HG02885 (cell line): ENCODE measurements around the gene EFHB.
"Not testable (repeated sequence)": the region's sequence is repeated elsewhere in the genome, so short reads cannot be mapped to it uniquely, and the experiment has no call there.

Experiments used
- ATAC-seq: cut with Tn5 transposase; IDR thresholded peaks from one replicate; pipeline ENCODE4 v1.9.1; 2021; ENCODE audit warnings: mild to moderate bottlenecking; ENCODE audit not compliant: unreplicated experiment, poor library complexity

EFHB gene, protein sequence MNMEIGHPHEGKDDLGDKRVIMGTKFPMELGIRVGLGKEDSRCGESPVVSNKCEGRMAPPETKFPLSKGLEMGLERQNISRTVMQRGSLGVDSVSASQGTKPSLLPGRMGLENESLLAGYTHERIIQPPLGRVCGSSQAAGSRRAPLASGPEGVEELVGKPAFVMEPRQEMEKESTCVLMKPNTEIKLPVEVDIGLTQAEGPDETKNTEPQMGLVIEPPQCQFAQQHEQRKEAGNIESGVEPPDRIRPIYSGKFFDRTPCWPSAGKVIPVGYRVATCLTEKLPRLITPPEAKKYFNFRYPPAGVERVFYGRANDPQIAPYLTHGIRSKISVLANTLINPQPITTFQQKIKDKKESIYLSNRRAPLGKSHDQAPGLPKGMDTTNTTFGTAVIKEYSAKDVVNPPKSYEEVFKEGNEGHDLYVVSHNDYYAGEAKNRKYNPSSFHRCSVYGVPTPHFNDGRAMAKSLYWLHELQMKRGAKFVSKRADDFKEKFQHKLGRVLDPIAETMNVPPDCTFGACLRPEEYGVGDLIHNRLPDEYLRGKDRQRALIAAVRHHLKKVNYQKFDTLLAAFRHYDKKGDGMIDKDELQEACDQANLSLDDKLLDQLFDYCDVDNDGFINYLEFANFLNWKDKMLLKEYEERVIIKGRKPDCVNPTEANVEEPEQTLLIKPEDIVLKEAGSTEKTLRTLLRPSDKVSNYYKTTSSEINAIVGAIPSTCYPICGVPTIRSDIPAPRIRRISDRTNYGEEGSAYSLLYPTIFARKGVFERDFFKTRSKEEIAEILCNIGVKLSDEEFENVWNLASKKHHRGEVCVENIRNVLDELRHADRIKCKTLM

DNA sequence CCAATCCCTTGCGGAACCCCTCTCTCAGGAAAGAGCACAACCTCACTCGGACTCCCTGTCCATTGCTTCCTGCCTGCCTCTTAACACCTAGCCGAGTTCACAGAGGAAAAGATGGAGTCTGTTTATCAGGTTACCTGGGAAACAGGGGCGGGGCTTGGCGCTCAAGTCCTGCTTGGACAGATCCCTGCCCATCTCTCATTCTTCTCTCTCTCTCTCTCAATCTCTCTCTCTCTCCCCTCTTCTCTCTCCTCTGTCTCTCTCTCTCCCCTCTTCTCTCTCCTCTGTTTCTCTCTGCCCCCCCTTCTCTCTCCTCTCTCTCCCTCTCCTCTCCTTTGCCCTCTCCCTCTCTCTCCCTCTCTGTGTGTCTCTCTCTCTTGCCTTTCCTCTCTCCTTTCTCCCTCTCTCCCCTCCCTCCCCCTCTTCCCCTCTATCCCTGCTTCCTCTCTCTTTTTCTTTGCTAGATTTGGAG, at the start of gene EFHB:
EFHB (minus strand) TSS at position 120 of the 469 bp plus-strand sequence. CDS start 199 bp downstream, outside the sequence.
- ATAC-seq = no peak

DNA sequence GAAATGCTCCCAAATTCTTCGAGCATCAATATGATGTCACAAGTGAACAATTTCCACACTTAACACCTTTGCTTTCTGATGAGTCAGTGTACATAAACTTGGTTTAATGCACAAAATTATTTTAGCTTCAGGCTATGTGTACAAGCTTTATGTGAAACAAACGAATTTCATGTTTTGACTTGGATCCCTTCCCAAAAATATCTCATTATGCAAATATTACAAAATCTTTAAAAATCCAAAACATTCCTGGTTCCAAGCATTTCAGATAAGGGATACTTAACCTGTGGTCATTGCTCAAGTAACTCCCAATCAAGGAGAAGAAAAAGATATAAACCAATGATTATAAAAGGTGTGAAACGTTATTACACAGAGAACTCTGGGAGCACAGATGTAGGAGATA, 38.0 kb upstream of the EFHB start:
- no peak for ATAC-seq

DNA sequence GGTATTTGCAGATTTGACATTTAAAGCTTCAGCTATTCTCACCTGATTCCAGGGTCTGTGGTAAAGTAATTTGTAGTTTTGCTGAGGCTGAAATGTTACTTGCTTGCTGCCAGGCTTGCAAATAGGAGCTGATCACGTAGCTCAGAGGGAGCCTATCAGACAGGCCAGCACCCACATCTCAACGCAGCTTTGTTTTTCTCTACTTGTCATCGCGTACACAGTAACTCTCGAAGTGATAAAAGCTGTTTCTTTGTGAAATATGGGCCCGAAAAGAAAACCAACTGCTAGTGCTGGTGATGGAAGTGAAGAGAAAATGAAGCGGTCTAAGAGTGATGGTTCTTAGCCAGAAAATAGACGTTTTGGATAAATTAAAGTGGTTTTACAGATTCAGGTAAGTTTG, 36.3 kb upstream of the EFHB start:
- no peak for ATAC-seq

DNA sequence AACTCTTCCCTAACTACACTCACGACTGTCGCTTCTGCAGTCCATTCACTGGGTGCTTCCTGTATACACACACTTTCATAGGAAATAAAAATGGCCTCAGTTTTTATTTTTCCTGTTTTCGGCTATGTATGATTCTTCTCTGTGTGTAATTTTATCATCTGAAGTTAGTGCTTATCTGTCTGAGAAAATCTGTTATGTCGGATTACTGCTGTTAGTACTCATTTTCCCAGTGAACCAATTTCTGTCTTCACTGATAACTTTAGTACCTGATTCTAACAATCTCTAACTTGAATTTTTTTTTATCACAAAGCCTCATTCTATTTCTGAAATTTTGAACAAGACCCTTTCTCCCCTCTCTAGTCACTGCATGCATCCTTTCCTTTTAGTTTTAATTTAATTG, 33.8 kb upstream of the EFHB start:
- no peak for ATAC-seq

DNA sequence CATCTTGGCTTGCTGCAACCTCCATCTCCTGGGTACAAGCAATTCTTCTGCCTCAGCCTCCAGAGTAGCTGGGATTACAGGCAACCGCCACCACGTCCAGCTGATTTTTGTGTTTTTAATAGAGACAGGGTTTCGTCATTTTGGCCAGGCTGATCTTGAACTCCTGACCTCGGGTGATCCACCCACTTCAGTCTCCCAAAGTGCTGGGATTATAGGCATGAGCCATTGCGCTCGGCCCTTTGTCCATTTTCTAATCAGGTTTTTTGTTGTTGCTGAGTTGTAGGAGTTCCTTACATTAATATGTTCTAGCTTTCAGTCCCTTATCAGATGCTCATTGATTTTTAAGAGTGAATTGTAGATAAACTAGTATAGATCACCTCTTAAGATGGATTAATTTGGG, 33.2 kb upstream of the EFHB start:
- ATAC-seq = no peak

DNA sequence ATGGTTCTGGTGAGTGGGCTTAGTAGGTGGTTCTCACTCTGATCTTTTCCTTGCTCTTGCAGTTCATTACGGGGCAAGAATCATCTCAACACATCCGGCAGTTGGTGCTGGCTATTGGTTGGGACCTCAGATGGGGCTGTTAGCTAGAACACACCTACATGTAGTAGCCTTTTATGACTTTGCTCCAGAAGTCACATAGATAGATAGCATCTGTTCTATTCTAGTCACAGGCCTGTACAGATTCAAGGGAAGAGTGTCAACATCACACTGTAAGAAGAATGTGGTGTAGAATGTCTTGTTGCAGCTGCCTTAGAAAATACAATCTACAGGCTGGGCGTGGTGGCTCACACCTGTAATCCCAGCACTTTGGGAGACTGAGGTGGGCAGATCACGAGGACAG, 27.9 kb upstream of the EFHB start:
- no peak for ATAC-seq

DNA sequence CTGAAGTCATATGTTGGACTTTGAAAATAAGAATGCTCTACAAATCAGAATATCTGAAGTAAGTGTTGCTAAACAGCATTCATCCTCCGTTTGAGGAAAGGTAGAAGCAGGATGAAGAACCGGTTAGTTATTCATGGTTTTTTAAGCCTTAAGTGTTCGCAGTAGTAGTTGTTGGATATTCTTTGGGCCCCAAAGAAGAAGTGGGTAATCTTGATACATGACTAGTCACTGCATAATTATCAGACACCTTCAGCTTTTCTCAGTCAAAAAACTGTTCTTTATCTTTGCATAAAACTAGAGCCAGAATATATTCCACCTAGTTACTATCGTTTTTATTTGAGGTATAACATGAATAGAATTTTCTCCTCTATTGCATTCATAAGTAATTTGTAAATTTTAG, 26.7 kb upstream of the EFHB start:
- ATAC-seq = no peak

DNA sequence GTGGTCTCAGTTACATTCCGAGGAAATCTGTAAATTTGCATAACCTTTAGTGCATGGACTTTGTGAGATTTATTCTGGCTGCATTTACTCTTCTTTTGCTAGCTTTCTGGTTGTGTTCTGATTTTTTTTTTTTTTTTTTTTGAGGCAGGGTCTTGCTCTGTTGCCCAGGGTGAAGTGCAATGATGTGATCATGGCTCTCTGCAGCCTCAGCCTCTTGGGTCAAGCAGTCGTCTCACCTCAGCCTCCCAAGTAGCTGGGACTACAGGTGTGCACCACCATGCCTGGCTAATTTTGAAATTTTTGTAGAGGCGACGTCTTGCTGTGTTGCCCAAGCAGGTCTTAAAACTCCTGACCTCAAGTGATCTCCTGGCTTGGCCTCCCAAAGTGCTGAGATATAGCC, 25.5 kb upstream of the EFHB start:
- ATAC-seq = no peak

DNA sequence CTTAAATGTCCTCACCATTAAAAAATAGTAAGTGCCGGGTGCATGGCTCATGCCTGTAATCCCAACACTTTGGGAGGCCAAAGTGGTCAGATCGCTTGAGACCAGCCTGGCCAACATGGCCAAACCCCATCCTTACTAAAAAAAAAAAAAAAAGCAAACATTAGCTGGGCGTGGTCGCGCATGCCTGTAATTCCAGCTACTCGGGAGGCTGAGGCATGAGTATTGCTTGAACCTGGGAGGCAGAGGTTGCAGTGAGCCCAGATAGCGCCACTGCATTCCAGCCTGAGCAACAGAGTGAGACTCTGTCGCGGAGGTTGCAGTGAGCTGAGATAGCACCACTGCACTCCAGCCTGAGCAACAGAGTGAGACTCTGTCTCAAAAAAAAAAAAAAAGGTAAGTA, 23.3 kb upstream of the EFHB start:
- ATAC-seq = not testable (repeated sequence)

DNA sequence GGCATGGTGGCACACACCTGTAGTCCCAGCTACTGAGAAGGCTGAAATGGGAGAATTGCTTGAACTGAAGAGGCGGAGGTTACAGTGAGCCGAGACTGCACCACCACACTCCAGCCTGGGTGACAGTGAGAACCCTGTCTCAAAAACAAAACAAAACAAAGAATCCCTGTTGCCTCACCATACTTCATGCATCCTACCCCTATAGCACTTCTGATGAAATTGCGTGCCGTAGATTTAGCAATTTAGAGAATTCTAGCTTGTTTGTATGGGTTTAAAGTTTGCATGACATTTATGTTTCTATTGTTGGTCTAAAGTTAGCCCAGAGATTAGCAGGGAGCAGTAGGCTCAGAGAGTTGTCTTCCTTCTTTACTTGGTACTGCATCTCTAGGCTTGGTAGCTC, 20.7 kb upstream of the EFHB start:
- ATAC-seq = no peak

DNA sequence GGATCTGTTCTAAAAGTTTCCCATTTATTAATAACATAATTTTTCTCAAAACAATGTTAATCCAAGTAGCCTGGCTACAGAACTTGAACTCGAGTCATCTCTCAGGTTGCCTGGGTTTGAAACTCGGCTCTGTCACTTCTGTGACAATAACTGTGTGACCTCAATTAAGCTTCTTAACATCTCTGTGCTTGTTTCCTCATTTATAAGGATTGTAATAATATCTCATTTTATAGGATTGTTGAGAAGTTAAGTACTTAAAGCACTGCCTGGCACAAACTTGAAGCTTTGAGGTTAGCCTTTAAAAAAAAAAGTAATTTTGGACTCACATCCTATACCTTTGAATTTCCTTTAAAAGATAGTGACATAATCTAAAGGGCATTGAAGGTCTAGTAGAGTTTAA, 16.3 kb upstream of the EFHB start:
- no peak for ATAC-seq

DNA sequence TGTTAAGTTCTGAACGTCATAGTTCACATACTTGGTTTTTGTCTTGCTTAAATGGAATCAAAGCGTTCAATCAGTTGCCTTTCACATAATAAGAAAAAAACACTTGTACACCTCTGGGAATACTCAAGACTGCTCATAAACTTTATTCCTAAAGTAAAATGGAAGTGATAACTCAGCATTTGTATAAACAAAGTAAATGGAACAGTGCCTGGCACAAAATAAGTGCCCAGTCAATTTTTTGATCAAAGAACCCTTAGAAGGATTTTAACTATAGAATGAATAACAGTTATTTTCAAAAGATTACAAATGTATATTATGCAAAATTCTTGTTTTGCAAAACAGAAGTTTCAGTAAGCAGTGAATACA, 14.2 kb upstream of the EFHB start:
- ATAC-seq = no peak

DNA sequence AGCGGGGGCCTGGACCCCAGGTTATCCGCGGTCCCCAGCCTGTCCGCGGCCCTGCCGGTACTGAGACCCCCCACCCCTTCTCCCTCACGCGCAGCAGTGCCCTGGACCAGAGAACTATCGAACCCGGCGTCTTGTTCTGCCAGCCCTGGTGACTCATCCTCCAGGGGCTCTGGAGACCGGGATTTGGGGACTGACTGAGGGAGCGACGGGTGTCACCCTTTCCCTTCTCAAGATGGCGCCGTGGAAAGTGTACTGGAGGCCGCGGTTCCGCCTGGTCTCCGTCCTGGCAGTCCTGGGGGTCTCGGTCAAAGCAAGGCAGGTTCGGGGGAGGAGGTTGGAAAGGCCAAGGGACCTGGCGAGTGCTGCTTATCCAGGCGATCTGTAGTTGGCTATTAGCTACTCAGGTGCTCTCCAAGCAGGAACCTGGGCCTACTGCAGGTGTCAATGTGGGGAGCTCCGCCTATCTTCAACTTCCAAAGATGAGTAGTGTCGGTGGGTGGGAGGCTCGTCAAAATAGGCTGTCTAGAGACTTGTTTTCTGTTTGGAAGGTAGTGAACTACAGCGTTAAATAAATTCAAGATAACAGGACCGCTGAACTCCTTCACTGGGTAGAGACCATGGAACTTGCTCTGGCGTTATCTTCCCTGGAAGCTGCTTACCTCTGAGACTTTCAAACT, 13.7 kb upstream of the EFHB start:
- ATAC-seq = peak; percentile 24

DNA sequence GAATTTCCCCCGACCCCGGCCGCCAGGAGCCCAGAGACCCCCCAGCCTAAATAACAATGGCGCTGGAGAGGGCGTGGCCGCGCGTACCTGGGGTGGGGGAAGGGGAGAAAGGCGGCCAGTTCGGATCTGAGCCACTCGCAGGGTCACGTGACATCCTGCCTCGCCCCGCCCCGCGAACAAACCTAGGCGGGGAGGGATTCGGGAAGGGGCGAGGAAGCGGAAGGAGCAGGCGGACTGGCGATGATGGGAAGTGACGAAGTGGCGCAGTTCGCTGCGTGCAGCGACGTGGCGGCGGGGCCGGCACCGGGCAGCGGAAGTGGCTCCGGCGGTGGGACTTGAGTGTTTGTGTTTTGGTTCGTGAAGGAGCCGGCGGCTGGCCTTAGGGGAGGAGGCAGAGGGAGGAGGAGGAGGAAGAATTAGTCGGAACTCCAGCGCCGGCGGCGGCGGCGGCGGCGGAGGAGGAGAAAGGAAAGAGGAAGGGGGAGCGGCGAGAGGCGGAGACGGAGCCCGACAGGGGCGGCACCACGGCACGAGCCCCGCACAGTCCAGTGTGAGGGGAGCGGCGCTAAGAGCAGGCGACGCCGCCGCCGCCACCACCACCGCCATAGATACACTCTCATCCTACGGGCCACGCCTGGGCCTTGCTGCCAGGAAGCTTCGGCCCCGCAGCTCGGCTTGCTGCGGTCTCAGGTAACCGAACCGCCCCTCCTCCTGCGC, 13.0 kb upstream of the EFHB start, which contains the start of gene RAB5A:
RAB5A (plus strand) TSS at position 266 of the 717 bp plus-strand sequence. CDS start 3,802 bp downstream, outside the sequence.
- ATAC-seq = peak; percentile 94

DNA sequence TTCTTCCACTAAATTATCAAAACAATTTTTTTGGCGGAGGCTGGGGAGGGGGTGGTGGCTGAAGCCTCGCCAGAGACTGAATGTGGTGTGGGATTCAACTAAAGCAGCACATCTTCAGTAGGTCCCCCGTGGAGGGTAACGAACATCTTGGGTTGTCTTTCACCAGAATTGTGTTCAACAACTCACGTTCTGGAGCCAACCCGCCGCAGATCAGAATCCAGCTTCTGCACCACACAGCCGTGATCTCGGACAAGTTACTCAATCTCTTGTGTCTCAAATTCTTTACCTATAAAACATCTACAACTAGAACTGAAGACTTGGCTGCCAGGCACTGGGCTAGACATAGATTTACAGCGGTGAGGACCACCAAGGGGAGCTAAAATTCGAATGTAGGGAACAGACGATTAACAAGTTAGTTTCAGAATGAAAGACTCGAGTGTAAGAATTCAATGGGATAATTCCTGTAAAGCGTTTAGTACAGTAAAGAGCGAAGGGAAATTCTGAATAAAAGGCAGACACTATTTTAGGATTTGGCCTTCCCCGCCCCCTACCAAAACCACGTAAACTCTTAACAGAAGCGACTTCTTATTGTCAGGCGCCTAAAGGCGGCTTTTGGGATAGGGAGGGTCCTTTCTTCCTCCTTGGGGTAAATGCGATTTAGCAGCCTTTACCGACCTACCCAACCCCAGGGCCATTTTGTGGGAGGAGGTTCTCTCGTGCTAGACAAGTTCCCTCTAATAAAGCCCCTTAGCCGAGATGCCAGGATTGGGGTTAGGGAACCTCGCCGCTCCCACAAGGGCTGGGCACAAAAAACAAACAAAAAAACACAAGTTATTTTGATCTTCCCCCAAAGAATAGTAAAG, 12.2 kb upstream of the EFHB start:
- peak; percentile 9 for ATAC-seq

DNA sequence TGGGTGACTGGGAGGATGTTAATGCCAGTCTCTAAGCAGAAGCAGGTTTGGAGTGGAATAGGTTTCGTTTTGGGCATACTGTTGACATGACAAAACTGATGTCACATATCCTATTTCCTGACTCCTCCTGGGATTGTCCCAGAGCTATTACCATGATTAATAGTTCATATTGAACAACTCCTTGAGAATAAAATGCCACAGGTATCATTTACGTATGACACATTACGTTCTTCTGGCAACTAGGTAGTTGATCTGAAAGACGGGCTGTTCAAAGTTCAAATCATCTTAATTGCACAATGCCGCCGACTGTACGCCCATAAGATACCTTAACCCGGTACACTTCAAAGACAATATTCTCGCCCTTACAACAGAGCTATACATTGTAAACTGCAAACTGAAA, 11.5 kb upstream of the EFHB start:
- no peak for ATAC-seq

DNA sequence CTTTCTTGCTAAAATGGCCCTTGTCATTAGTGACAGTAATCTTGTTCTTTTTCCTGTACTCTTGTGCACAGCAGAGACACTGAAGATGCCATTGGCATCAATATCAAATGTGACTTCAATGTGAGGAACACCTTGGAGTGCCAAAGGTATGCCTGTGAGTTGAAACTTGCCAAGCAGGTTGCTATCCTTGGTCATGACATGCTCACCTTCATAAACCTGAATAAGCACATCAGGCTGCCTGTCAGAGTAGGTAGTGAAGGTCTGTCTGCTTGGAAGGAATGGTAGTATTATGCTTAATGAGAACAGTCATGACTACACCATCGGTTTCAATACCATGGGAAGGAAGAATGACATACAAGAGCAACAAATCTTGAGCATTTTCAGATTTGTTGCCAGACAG, 6.6 kb upstream of the EFHB start:
- no peak for ATAC-seq

DNA sequence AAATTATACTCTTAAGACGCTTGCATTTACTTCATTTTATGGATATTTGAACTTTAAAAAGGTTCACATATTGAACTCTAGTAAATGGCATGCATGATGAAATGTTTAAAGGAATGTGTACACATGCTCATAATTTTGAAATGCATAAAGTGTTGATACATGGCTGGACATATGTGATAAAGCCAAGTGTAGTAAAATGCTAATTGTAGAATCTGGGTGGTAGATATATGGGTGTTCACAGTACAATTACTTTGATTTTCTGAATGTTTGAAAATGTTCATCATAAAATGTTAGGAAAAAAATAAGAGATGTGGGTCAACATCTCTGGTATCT, 4.2 kb upstream of the EFHB start:
- ATAC-seq = no peak

DNA sequence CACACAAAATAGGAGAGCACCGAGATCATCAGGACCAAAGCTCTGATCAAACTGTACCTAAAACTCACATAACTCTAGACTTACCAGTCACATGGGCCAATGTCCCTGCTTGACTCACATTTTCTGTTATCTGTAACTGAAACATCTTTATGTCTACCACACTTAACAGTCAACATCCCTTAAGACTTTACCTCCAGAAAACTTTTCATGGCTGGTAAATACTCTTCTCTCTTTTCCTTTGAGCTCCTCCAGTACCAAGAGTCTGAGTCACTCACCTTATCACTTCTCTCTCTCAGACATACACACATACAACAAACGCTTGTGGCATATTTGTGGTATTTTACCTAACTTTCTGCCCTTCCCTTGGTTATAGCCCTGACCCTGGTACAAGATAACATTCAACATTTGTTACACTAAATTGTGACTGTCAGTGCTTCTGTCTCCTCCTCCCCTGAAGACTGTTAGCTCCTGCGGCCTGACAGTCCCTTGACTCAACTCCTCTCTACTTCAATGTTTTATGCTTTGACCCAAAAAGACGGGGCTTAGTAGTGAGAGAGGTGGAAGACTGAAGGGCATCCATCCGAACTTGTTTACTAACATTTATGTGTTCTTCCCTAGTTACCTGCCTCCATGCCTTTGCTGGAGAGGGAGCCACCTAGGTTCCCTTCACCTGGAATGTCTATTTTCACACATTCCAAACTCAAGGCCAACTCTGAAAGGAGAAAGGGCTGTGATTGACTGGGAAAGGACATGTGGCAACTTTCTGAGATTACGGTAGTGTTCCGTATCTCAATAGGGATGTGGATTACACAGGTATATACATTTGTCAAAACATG, 3.7 kb upstream of the EFHB start:
- ATAC-seq = no peak
